ENCODE measurements around the gene RNF11. TPM values are rescaled to one million over a fixed set of nuclear protein-coding genes. Genes with fewer than 3 reads are reported as not detected.

RNF11 gene
- total RNA-seq, 6 experiments from 2014 or later = 114 to 147 (median 128) TPM

- H3K4me3 Mint-ChIP-seq = no peak overlapping the region
Observed at GRCh38 chr1:51305371-51305823, 69.3 kb downstream of the RNF11 start.

GRCh38 chr1:51306950-51307349 is 70.9 kb downstream of the RNF11 start:
- H3K27ac Mint-ChIP-seq = no peak overlapping the region

More at GRCh38 chr1:51305371-51305823, 69.3 kb downstream of the RNF11 start:
- Mint-ChIP-seq H3K4me1 (ENCODE audit: low read depth) (peaks cover 8% of the 10 kb centered on the region; the same call in 1 of the 2 replicates), H3K27ac (no peak overlapping the region), H3K9me3 (no peaks in the 10 kb centered on the region), H3K27me3 (ENCODE audit: insufficient read depth) (no peaks in the 10 kb centered on the region), H3K36me3 (ENCODE audit: low read depth) (no peaks in the 10 kb centered on the region)
- DNase-seq = no peak
- TF ChIP-seq, protein P1, sequence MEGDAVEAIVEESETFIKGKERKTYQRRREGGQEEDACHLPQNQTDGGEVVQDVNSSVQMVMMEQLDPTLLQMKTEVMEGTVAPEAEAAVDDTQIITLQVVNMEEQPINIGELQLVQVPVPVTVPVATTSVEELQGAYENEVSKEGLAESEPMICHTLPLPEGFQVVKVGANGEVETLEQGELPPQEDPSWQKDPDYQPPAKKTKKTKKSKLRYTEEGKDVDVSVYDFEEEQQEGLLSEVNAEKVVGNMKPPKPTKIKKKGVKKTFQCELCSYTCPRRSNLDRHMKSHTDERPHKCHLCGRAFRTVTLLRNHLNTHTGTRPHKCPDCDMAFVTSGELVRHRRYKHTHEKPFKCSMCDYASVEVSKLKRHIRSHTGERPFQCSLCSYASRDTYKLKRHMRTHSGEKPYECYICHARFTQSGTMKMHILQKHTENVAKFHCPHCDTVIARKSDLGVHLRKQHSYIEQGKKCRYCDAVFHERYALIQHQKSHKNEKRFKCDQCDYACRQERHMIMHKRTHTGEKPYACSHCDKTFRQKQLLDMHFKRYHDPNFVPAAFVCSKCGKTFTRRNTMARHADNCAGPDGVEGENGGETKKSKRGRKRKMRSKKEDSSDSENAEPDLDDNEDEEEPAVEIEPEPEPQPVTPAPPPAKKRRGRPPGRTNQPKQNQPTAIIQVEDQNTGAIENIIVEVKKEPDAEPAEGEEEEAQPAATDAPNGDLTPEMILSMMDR (IDR thresholded peaks at IDR 0.05) = no peak

GRCh38 chr1:51308636-51309035 is 72.6 kb downstream of the RNF11 start:
- Mint-ChIP-seq H3K9me3 (no peaks in the 10 kb centered on the region), H3K36me3 (ENCODE audit: low read depth) (no peaks in the 10 kb centered on the region), H3K4me1 (ENCODE audit: low read depth) (peaks cover 12% of the 10 kb centered on the region), H3K27me3 (ENCODE audit: insufficient read depth) (no peaks in the 10 kb centered on the region), H3K27ac (no peak overlapping the region), H3K4me3 (no peak overlapping the region)
- TF ChIP-seq, protein P1 (IDR thresholded peaks at IDR 0.05) = no peak
- DNase-seq = no peak

More at GRCh38 chr1:51306950-51307349, 70.9 kb downstream of the RNF11 start:
- TF ChIP-seq, protein P1 (IDR thresholded peaks at IDR 0.05) = no peak
- no peaks in the 10 kb centered on the region for H3K27me3 Mint-ChIP-seq (ENCODE audit: insufficient read depth)
- no peak overlapping the region for H3K4me3 Mint-ChIP-seq
- DNase-seq = no peak
- peaks cover 8% of the 10 kb centered on the region for H3K4me1 Mint-ChIP-seq (ENCODE audit: low read depth)
- H3K9me3 Mint-ChIP-seq = no peaks in the 10 kb centered on the region
- no peaks in the 10 kb centered on the region for H3K36me3 Mint-ChIP-seq (ENCODE audit: low read depth)

DNA sequence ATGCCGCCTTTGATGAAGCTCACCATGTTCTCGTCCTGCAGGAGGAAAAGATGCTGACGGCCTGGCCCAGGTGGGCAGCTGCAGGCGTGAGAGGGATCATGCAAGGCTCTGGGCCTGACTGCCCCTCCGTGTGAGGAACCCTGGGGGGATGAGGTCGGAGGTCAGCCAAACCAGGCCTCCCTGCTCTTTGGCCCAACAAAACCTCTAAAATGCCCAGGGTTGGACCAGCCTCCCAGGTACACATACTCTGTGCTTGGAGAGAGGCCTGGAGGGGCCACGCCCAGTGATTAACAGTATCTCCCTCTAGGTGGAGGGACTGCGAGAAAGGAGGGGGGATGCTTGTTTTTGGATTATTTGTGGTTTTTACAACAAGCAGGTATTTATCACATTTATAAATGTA is 73.2 kb downstream of the RNF11 start:
- TF ChIP-seq, protein P1 (IDR thresholded peaks at IDR 0.05) = no peak
- no peak overlapping the region for H3K4me3 Mint-ChIP-seq
- peaks cover 13% of the 10 kb centered on the region for H3K4me1 Mint-ChIP-seq (ENCODE audit: low read depth)
- no peak for DNase-seq
- H3K27ac Mint-ChIP-seq = no peak overlapping the region
- no peaks in the 10 kb centered on the region for H3K27me3 Mint-ChIP-seq (ENCODE audit: insufficient read depth)
- H3K9me3 Mint-ChIP-seq = no peaks in the 10 kb centered on the region
- no peaks in the 10 kb centered on the region for H3K36me3 Mint-ChIP-seq (ENCODE audit: low read depth)

DNA sequence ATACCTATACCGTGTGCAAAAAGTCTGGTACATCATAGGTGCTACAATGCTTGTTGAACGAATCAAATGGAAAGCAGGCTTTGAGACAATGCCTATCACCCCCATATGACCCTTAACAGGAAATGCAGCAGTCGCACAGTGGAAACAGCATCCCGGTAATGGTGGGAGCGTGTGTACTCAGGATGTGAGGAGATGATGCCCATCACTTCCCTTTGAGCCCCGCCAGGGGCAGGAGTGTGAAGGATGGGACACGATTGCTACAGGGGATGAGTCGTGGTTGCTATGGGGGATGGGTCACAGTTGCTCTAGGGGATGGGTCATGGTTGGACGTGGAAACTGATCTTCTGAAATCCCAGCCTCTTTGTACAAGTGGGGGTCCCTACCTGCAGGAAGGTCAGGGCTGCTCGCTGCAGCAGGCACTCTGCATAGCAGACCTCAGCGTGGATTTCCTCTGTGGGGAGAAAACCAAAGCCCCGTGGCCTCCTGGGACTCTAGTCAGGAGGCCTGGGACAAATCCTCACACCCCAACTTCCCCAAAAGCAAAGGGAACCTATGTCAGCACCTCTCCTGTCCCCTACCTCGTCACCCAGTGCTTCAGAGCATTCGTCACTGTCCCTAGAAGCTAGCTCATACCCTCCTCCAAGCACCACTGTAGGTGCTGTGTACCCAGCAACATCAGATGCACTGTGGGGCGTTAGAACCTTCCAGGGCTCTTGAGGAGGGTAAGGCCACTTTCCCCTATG is 75.0 kb downstream of the RNF11 start:
- Mint-ChIP-seq H3K4me3 (no peak overlapping the region), H3K4me1 (ENCODE audit: low read depth) (peaks cover 28% of the 10 kb centered on the region), H3K36me3 (ENCODE audit: low read depth) (no peaks in the 10 kb centered on the region), H3K27ac (no peak overlapping the region), H3K27me3 (ENCODE audit: insufficient read depth) (peaks cover 1% of the 10 kb centered on the region), H3K9me3 (no peaks in the 10 kb centered on the region)
- TF ChIP-seq, protein P1 (IDR thresholded peaks at IDR 0.05) = no peak
- DNase-seq = no peak
